SK-N-SH treated with all-trans-retinoic acid at 6 μM for 48 hours (cell line): ENCODE results near the gene ITPR2.

Experiments used
- CREB5 ChIP-seq: fragments of 250-450 bp; sonication (Bioruptor Pico); IDR thresholded peaks from 2 replicates; pipeline ENCODE4 v1.5.1; 2020; ENCODE audit warnings: low read depth, mild to moderate bottlenecking, moderate library complexity
- GLIS3 ChIP-seq: fragments of 250-450 bp; sonication (Bioruptor Pico); IDR thresholded peaks from 2 replicates; pipeline ENCODE4 v1.5.0; 2020; ENCODE audit warnings: mild to moderate bottlenecking, moderate library complexity
- PATZ1 ChIP-seq: fragments of 250-450 bp; sonication (Bioruptor Pico); IDR thresholded peaks from 2 replicates; pipeline ENCODE4 v1.8.0; 2020; ENCODE audit warnings: mild to moderate bottlenecking, moderate library complexity, borderline replicate concordance
- PPARA ChIP-seq: fragments of 250-450 bp; sonication (Bioruptor Pico); IDR thresholded peaks from 2 replicates; pipeline ENCODE4 v1.5.0; 2020; ENCODE audit warnings: mild to moderate bottlenecking, borderline replicate concordance
- SNAI2 ChIP-seq: fragments of 250-450 bp; sonication (Bioruptor Pico); IDR thresholded peaks from 2 replicates; pipeline ENCODE4 v1.5.0; 2020; ENCODE audit warnings: mild to moderate bottlenecking, moderate library complexity
- TSHZ2 ChIP-seq: fragments of 250-450 bp; sonication (Bioruptor Pico); IDR thresholded peaks from 2 replicates; pipeline ENCODE4 v1.5.0; 2020; ENCODE audit warnings: mild to moderate bottlenecking, moderate library complexity
- ZC3H10 ChIP-seq: fragments of 250-450 bp; sonication (Bioruptor Pico); IDR thresholded peaks from 2 replicates; pipeline ENCODE4 v1.5.1; 2021; ENCODE audit warnings: mild to moderate bottlenecking, moderate library complexity
- ZNF8 ChIP-seq: fragments of 450-650 bp; formaldehyde crosslinking; IDR thresholded peaks from 2 replicates; pipeline ENCODE4 v1.5.0; 2020; ENCODE audit warnings: mild to moderate bottlenecking, moderate library complexity

GRCh38 chr12:26767116-26767515, 65.9 kb downstream of the ITPR2 start:
- TF ChIP-seq ZNF8 (CRISPR knock-in tag) (no peak), ZC3H10 (CRISPR knock-in tag) (no peak), SNAI2 (CRISPR knock-in tag) (no peak), GLIS3 (CRISPR knock-in tag) (no peak), TSHZ2 (CRISPR knock-in tag) (no peak), PATZ1 (CRISPR knock-in tag) (no peak), PPARA (CRISPR knock-in tag) (no peak), CREB5 (no peak)
